MG63 (cell line): Measurements from ENCODE around the gene NOL9. TPM values are rescaled to one million over a fixed set of nuclear protein-coding genes. Genes with fewer than 3 reads are reported as not detected.
"Not testable (repeated sequence)": the region's sequence is repeated elsewhere in the genome, so short reads cannot be mapped to it uniquely, and the experiment has no call there.

Experiments used
- DNase-seq: peaks from one replicate; pipeline ENCODE4 v3.0.0-alpha.2; 2020
- H3K27me3 ChIP-seq: fragments of 250-450 bp; sonication (Bioruptor Pico); 2 replicates; pipeline ENCODE4 v1.5.1; 2020; ENCODE audit warnings: mild to moderate bottlenecking, moderate library complexity
- H3K36me3 ChIP-seq: fragments of 250-450 bp; sonication (Bioruptor Pico); 2 replicates; pipeline ENCODE4 v1.5.1; 2020; ENCODE audit warnings: mild to moderate bottlenecking, moderate library complexity
- H3K4me3 ChIP-seq: fragments of 250-450 bp; sonication (Bioruptor Pico); 2 replicates; pipeline ENCODE4 v1.5.1; 2020; ENCODE audit warnings: mild to moderate bottlenecking, moderate library complexity
- H3K9me3 ChIP-seq: fragments of 250-450 bp; sonication (Bioruptor Pico); 2 replicates; pipeline ENCODE4 v1.5.1; 2020; ENCODE audit warnings: mild to moderate bottlenecking, moderate library complexity
- total RNA-seq: library from RNA; depleted of rRNA; stranded (reverse); fragments of >200 nt; shearing (Covaris generic); gene quantifications from 2 replicates; pipeline ENCODE4 v1.2.3, GENCODE V29; 2014; ENCODE audit warnings: low replicate concordance

Gene NOL9
- total RNA-seq, 1 experiment from 2014 or later = 25.0 TPM

DNA sequence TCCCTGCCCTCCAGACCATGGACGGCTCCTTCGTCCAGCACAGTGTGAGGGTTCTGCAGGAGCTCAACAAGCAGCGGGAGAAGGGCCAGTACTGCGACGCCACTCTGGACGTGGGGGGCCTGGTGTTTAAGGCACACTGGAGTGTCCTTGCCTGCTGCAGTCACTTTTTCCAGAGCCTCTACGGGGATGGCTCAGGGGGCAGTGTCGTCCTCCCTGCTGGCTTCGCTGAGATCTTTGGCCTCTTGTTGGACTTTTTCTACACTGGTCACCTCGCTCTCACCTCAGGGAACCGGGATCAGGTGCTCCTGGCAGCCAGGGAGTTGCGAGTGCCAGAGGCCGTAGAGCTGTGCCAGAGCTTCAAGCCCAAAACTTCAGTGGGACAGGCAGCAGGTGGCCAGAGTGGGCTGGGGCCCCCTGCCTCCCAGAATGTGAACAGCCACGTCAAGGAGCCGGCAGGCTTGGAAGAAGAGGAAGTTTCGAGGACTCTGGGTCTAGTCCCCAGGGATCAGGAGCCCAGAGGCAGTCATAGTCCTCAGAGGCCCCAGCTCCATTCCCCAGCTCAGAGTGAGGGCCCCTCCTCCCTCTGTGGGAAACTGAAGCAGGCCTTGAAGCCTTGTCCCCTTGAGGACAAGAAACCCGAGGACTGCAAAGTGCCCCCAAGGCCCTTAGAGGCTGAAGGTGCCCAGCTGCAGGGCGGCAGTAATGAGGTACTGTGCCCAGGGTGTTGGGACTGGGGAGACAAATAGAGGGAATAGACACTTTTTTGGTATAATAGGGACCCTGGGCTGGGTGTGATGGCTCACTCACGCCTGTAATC, 26.5 kb upstream of the NOL9 start:
- no peaks in the 10 kb centered on the region for H3K36me3 ChIP-seq
- DNase-seq = no peak
- peak overlapping the region; percentile 86 for H3K4me3 ChIP-seq
- no peaks in the 10 kb centered on the region for H3K9me3 ChIP-seq
- no peaks in the 10 kb centered on the region for H3K27me3 ChIP-seq

DNA sequence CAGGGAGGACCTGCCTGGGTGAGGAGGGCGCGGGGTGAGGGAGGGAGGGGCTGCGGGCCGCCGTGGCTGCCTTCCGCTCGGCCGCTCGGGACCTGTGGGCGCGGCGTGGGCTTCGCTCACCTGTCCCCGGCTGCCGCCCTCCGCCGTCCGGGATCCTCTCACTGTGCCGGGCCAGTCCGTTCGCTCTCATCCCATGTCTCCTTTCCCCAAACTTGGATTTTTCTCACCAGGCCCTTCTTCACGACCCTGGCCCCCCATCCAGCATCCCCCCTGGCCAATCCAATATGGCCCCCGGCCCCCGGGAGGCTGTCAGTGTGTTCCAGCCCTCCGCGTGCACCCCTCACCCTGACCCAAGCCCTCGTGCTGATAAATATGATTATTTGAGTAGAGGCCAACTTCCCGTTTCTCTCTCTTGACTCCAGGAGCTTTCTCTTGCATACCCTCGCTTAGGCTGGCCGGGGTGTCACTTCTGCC, 25.8 kb upstream of the NOL9 start:
- Histone ChIP-seq H3K9me3 (no peaks in the 10 kb centered on the region), H3K4me3 (peak overlapping the region; percentile 86), H3K27me3 (no peaks in the 10 kb centered on the region), H3K36me3 (no peaks in the 10 kb centered on the region)
- DNase-seq = no peak

DNA sequence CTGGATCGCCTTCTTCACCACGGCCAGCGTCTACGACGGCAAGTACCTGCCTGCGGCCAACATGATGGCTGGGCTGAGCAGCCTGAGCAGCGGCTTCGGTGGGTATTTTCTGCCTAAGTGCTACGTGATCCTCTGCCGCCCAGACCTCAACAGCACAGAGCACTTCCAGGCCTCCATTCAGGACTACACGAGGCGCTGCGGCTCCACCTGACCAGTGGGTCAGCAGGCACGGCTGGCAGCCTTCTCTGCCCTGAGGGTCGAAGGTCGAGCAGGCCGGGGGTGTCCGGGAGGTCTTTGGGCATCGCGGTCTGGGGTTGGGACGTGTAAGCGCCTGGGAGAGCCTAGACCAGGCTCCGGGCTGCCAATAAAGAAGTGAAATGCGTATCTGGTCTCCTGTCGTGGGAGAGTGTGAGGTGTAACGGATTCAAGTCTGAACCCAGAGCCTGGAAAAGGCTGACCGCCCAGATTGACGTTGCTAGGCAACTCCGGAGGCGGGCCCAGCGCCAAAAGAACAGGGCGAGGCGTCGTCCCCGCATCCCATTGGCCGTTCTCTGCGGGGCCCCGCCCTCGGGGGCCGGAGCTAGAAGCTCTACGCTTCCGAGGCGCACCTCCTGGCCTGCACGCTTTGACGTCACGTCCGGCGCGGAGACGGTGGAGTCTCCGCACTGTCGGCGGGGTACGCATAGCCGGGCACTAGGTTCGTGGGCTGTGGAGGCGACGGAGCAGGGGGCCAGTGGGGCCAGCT, 25.2 kb upstream of the NOL9 start, which contains the start of gene ZBTB48:
ZBTB48 (plus strand) TSS at position 621 of the 745 bp plus-strand sequence. CDS start 616 bp downstream, outside the sequence.
- peak within 1 kb of the TSS; percentile 86 for H3K4me3 ChIP-seq
- H3K27me3 ChIP-seq = no peaks in the 10 kb centered on the region
- peak; percentile 99 for DNase-seq
- H3K9me3 ChIP-seq = no peaks in the 10 kb centered on the region
- no peaks in the 10 kb centered on the region for H3K36me3 ChIP-seq

DNA sequence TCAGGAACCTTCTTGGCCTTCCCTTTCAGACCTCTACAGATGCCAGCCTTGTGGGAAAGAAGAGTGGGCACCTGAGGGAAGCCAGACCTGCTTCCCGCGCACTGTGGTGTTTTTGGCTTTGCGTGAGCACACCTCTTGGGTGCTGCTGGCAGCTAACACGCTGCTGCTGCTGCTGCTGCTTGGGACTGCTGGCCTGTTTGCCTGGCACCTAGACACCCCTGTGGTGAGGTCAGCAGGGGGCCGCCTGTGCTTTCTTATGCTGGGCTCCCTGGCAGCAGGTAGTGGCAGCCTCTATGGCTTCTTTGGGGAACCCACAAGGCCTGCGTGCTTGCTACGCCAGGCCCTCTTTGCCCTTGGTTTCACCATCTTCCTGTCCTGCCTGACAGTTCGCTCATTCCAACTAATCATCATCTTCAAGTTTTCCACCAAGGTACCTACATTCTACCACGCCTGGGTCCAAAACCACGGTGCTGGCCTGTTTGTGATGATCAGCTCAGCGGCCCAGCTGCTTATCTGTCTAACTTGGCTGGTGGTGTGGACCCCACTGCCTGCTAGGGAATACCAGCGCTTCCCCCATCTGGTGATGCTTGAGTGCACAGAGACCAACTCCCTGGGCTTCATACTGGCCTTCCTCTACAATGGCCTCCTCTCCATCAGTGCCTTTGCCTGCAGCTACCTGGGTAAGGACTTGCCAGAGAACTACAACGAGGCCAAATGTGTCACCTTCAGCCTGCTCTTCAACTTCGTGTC, 24.5 kb upstream of the NOL9 start:
- no peak for DNase-seq
- no peaks in the 10 kb centered on the region for H3K36me3 ChIP-seq
- no peak overlapping the region; the same call in 1 of the 2 replicates for H3K4me3 ChIP-seq
- H3K27me3 ChIP-seq = no peaks in the 10 kb centered on the region
- no peaks in the 10 kb centered on the region for H3K9me3 ChIP-seq

DNA sequence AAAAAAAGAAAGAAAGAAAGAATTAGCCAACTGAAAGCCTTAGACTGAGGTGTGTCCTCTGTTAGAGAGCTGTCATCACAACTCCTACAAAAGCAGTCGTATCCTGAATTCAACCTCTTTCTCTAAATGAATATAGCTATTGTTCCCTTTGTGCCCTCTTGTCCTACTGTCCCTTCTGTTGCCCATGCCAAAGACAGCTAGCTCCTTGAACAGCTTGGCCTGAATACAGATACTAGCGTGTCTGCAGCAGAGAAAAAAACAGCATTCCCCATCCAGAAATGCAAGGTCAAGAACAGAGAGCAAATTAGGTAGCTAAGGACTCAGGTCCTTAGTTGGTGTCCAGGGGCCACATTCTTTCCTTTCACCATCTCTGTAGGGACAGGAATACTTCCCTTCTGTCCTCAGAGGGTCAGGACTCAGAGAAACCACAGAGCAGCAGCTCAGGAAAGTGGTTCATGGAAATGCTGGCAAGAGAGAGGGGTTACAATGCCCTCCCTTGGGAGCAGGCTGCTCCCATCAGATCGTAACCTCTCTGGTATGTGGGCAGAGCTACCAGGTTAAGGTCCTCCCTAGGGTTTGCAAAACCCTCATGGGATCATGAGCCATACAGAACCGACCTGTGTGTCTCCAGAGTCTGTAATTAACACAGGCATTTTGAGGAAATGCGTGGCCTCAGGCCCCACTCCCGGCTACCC, 23.7 kb upstream of the NOL9 start:
- no peak overlapping the region for H3K4me3 ChIP-seq
- no peaks in the 10 kb centered on the region for H3K27me3 ChIP-seq
- no peaks in the 10 kb centered on the region for H3K36me3 ChIP-seq
- no peak for DNase-seq
- no peaks in the 10 kb centered on the region for H3K9me3 ChIP-seq

DNA sequence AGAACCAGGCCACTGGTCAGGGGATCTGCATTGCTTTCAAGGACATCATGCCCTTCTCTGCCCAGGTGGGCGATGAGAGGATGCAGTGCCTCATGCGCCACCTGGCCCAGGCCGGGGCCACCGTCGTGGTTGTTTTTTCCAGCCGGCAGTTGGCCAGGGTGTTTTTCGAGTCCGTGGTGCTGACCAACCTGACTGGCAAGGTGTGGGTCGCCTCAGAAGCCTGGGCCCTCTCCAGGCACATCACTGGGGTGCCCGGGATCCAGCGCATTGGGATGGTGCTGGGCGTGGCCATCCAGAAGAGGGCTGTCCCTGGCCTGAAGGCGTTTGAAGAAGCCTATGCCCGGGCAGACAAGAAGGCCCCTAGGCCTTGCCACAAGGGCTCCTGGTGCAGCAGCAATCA, 20.5 kb upstream of the NOL9 start:
- Histone ChIP-seq H3K36me3 (no peaks in the 10 kb centered on the region), H3K27me3 (no peaks in the 10 kb centered on the region), H3K4me3 (no peak overlapping the region), H3K9me3 (no peaks in the 10 kb centered on the region)
- DNase-seq = no peak

DNA sequence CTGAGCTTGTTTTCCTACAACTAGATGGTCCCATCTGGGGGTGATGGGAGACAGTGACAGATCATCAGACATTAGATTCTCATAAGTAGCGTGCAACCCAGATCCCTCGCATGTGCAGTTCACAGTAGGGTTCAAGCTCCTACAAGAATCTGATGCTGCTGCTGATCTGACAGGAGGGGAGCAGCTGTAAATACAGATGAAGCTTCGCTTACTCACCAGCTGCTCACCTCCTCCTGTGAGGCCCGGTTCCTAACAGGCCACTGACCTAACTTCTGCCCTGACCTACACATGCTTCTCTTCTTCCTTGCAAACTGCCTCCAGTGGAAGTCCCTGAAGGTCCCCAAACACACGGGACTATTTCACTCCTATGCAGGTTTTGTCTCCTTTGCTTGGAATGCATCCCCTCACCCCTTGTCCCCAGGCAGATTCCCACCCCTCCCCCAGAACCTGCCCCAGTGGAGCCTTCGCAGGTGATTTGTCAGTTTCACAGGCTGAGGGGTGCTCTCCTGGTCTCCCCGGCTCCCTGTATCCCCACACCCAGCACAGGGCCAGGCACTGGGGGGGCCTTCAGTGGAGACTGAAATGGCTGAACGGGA, 19.8 kb upstream of the NOL9 start:
- Histone ChIP-seq H3K4me3 (no peak overlapping the region), H3K36me3 (no peaks in the 10 kb centered on the region), H3K27me3 (no peaks in the 10 kb centered on the region), H3K9me3 (no peaks in the 10 kb centered on the region)
- no peak for DNase-seq

DNA sequence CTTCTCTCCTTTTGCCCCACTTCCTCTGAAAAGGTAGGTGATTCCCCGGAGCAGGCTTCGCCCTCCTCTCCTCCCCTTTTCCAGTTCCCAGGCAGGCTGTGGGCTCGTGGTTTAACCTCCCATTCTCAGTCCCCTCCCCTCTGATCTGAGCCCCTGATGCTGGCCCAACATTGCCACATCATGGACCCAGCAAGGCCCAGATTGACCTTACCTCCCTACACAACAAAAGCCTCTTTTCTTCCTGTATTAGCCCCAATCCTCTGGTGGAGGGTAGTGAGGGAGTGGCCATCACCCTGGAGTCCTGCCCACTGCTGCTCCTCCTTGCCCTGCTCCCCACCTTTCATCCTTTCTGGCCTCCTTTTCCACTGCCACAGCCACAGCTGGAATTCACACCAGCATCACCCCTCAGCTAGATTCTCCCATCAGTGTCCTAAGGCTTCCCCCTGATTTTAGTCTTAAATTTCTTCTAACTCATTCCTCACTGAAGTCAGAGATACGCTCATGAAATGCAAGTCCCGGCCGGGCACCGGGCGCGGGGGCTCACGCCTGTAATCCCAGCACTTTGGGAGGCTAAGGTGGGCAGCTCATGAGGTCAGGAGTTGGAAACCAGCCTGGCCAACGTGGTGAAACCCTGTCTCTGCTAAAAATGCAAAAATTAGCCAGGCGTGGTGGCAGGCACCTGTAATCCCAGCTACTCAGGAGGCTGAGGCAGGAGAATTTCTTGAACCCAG, 18.5 kb upstream of the NOL9 start:
- H3K27me3 ChIP-seq = no peaks in the 10 kb centered on the region
- no peaks in the 10 kb centered on the region for H3K36me3 ChIP-seq
- no peaks in the 10 kb centered on the region for H3K9me3 ChIP-seq
- no peak overlapping the region for H3K4me3 ChIP-seq
- DNase-seq = no peak

DNA sequence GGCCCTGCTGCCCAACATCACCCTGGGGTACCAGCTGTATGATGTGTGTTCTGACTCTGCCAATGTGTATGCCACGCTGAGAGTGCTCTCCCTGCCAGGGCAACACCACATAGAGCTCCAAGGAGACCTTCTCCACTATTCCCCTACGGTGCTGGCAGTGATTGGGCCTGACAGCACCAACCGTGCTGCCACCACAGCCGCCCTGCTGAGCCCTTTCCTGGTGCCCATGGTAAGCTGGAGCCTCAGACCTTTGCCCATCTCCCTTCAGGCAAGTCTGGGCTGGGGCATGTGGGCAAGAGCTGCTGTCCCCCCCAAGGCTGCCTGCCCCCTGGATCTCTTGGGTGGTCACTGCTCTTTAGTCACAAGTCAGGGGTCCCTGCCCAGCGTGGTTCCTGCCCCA, 16.7 kb upstream of the NOL9 start:
- no peaks in the 10 kb centered on the region for H3K27me3 ChIP-seq
- H3K36me3 ChIP-seq = no peaks in the 10 kb centered on the region
- H3K9me3 ChIP-seq = no peaks in the 10 kb centered on the region
- H3K4me3 ChIP-seq = no peak overlapping the region
- no peak for DNase-seq

DNA sequence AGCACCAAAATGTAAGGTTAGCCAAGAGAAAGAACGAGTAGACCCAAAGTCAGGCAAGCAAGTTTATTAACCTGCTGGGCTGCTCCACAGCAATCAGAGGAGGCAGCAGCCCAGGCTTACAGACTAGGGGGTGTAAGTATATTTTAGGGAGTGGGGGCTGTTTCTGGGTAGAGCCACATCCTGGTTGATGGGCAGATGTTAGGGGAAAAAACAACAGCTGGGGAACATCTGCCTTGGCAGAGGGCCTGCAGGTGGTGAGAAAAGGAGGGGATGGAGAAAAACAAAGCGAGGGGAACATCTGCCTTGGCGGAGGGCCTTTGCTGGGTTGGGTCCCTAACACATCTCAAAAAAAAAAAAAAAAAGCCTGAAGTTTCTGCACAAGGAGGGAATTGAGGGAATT, 15.8 kb upstream of the NOL9 start:
- DNase-seq = no peak
- Histone ChIP-seq H3K27me3 (no peaks in the 10 kb centered on the region), H3K9me3 (no peaks in the 10 kb centered on the region), H3K36me3 (no peaks in the 10 kb centered on the region), H3K4me3 (no peak overlapping the region)

DNA sequence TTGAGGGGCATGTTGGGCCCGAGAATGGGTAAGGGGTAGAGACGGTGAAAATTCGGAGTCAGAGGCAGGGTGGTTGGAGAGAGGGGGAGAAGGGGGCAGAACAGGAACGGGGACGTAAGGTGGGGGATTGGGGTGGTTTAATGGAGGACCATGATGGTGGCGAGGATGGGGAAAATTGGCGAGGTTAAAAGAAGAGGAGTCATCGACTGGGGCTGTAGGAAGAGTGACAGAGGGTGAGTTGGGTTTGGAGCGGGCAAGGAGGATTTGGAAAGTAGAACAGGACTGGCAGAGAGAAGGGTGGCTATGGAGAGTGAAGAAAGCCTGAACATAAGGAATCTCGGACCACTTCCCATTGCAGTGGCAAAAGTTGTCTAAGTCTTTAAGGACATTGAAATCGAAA, 14.7 kb upstream of the NOL9 start:
- Histone ChIP-seq H3K9me3 (no peaks in the 10 kb centered on the region), H3K27me3 (no peaks in the 10 kb centered on the region)

DNA sequence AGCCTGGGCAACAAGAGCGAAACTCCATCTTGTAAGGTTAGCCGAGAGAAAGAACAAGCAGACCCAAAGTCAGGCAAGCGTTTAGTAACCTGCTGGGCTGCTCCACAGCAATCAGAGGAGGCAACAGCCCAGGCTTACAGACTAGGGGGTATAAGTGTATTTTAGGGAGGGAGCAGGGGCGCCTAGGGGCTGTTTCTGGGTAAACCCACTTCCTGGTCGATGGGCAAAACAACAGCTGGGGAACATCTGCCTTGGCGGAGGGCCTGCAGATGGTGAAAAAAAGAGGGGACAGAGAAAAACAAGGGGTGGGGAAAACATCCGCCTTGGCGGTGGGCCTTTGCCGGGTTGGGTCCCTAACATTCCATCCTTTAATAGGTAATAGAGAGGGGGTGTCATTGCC, 6.0 kb upstream of the NOL9 start:
- no peak overlapping the region for H3K4me3 ChIP-seq
- DNase-seq = no peak
- H3K9me3 ChIP-seq = no peaks in the 10 kb centered on the region
- H3K27me3 ChIP-seq = no peaks in the 10 kb centered on the region
- no peaks in the 10 kb centered on the region for H3K36me3 ChIP-seq

More for the DNA sequence above, 14.7 kb upstream of the NOL9 start:
- Histone ChIP-seq H3K36me3 (no peaks in the 10 kb centered on the region), H3K4me3 (no peak overlapping the region)
- DNase-seq = no peak

DNA sequence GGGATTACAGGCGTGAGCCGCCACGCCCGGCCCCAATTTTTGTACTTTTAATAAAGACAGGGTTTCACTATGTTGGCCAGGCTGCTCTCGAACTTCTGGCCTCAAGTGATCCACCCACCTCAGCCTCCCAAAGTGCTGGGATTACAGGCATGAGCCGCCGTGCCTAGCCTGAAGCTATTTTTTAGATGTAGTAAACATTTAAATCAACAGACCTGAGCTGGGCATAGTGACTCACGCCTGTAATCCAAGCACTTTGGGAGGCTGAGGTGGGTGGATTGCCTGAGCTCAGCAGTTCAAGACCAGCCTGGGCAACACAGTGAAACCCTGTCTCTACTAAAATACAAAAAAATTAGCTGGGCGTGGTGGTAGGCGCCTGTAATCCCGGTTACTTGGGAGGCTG, 4.8 kb upstream of the NOL9 start:
- H3K36me3 ChIP-seq, H3K4me3 ChIP-seq, H3K27me3 ChIP-seq, H3K9me3 ChIP-seq: not testable (repeated sequence)
- peak; percentile 33 for DNase-seq

DNA sequence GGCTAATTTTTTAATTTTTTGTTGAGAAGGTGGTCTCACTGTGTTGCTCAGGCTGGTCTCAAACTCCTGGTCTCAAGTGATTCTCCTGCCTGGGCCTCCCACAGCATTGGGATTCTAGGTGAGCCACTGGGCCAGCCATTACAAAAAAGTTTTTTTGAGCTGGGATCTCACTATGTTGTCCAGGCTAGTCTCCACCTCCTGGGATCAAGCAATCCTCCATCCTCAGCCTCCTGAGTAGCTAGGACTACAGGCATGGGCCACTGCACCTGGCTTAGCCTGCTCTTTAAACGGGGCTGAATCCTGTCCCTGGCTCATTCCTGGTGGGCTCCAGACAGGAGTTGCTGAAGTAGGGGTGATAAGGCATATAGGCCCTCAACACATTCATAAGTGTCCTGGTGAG, 3.3 kb upstream of the NOL9 start:
- H3K9me3 ChIP-seq = no peaks in the 10 kb centered on the region
- no peak overlapping the region for H3K4me3 ChIP-seq
- no peaks in the 10 kb centered on the region for H3K27me3 ChIP-seq
- 0 out of 2 replicates have a peak, but pooled peaks cover 2% of the 10 kb centered on the region for H3K36me3 ChIP-seq
- no peak for DNase-seq

DNA sequence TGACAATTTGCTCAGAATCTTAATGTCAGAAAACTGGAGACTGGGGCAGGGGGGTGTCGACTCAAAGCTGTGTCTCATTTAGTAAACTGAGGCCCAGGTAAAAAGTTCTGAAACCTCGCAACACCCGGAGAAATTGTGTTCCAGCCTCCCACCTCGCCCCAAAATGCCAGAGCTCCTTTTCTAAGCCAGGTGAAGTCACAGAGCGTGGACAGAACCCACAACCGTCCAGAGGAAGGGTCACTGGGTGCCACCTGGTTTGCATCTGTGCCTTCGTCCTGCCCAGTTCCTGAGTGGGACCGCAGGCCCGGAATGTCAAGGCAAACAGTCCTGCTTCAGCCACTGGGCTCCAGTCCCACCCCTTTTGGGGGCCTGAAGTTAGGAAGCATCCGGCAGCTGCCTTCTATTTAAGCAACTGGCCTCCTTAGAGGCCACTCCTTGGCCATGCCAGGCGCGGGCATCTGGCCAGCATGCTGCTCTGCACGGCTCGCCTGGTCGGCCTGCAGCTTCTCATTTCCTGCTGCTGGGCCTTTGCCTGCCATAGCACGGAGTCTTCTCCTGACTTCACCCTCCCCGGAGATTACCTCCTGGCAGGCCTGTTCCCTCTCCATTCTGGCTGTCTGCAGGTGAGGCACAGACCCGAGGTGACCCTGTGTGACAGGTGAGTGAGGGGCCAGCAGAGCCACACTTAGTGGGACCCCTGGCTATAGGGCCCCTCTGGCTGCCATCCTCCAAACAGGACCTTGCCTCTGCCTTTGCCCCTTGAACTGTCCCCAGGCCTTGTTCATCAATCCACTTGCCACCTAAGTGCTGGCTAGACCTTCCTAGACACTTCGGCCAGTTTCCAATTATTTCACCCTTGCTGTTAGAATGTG, 830 bp upstream of the NOL9 start, which contains the start of gene TAS1R1:
TAS1R1 (plus strand) TSS at position 401 of the 872 bp plus-strand sequence; CDS start at position 468, 67 bp downstream.
- Histone ChIP-seq H3K36me3 (peaks cover 12% of the 10 kb centered on the region), H3K9me3 (no peaks in the 10 kb centered on the region), H3K27me3 (no peaks in the 10 kb centered on the region), H3K4me3 (peak within 1 kb of the TSS; percentile 91)
- peak; percentile 14 for DNase-seq
